HG03139 (cell line): Measurements from ENCODE around the gene CEBPG.

ENCODE experiments used
- ATAC-seq: cut with Tn5 transposase; IDR thresholded peaks from one replicate; pipeline ENCODE4 v1.9.1; 2021; ENCODE audit not compliant: unreplicated experiment

CEBPG gene

DNA sequence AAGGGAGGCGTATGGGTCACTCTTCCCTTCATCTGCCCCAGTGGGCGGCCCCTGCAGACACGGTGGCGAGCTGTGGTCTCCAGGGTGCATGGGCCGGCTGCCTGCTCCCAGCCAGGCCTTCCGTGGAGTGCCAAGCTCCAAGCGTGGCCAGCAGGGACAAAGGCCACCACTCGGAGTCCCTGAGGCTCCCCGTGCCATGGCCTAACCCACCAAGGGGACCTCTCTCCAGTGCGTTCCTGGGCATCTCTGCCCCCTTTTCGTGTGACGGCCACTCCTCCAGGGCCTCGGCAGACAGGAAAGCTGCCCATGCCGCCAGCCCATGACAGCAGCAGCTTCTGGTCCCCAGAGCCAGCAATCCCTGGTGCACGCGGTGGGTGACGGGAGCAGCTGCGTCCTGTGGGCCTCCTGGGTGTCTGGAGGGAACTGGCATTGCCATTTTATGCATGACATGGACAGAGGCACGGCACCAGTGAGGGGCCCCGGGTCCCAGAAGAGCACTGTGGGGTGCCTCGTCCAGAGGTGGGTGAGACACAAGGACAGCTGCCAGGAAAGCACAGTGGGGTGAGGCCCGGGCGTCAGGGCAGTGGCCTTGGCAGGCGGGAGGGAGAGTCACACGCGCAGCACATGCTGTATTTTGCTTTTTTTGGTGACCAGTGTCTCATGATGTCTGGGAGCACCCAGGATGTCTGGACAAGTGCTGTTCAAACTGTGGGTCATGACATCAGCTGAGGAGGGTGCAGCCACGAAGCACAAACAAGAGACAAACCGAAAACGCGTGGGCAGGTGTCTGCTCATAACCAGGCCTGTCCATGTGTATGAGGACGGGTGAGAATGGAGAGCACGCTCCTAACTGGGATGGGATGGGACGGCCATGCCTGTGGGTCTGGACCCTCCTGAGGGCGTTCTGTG, 32.3 kb downstream of the CEBPG start:
- no peak for ATAC-seq

DNA sequence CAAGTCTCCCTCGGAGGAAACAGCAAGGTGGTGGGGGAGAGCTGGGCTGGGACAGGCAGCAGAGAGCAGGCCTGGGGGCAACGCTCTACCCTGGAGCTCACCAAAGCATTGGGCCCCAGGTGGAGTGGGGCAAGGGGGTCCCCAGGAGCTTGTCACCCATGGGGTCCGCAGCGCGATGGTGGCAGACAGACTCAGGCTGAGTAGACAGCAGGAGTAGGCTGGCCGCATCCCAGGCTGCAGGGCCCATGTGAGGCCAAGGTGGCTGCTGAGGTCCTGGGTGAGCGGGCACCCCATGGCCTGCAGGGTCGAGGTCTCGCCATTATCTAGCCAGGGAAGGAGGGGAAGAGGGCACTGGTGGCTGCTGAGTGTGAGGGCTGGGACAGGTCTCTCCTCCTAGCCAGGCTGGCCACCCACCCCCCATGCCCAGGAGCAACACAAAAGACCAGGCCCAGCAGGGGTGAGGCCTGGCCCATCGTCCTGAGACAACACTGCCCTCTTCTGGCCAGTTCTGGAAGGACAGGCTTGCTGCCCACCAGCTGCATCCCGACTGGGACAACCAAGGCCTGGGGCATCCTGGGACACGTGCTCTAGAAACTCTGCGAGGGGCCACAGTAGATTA, 33.1 kb downstream of the CEBPG start:
- ATAC-seq: no peak

DNA sequence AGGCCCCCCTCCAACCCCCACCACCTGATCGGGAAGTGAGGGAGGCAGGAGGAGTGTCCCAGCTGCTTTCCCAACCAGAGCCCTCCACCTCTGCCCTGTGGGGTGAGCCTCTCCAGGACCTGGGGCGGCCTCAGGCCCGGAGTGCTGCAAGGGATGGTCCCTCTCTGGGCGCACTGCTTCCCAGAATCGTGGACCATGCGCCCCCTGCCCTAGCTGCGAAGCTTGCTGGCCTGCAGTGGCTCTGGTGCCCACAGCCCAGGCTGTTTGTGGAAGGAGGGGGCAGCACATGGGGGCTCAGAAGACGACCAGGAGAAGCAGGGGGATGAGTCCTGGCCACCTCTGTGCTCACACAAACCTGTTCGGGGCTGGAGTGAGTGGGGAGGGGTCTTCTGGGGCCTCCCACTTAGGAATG, 33.6 kb downstream of the CEBPG start:
- no peak for ATAC-seq

DNA sequence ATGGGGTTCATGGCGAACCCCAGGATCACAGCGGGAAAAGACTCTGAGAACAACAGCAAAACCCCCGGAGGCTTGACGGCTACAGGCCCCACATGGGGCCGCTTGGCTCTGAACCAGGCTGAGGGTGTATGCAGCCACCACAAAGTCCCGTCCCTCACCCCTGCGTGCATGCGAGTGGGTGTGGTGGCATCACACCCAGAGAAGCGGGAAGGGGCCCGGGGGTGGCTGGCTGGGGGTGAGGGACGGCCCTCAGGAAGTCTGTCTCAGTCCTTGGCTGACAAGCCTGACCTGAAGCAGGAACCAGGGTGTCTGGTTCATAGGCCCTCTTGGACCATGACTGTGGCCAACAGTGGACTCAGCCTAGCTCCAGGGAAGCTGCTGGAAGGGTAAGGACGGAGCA, 34.2 kb downstream of the CEBPG start:
- ATAC-seq: no peak

DNA sequence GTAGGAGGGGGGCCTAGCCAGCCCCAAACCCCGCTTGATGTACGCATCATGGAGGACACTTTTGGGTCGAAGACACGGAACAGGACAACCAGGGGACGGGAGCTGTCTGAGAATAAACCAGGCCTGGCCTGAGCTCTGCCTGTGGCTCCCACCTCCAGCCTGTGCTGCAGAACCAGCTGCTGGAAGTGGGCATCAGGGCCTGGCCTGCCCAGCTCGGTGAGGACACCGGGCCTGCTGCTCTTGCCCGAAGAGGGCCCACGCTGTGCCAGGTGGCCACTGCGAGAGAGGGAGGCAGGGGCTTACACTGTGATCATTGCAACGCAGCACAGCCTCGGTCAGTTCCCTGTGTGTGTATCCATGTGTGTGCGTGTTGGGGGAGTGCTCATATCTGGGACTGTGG, 34.6 kb downstream of the CEBPG start:
- no peak for ATAC-seq

DNA sequence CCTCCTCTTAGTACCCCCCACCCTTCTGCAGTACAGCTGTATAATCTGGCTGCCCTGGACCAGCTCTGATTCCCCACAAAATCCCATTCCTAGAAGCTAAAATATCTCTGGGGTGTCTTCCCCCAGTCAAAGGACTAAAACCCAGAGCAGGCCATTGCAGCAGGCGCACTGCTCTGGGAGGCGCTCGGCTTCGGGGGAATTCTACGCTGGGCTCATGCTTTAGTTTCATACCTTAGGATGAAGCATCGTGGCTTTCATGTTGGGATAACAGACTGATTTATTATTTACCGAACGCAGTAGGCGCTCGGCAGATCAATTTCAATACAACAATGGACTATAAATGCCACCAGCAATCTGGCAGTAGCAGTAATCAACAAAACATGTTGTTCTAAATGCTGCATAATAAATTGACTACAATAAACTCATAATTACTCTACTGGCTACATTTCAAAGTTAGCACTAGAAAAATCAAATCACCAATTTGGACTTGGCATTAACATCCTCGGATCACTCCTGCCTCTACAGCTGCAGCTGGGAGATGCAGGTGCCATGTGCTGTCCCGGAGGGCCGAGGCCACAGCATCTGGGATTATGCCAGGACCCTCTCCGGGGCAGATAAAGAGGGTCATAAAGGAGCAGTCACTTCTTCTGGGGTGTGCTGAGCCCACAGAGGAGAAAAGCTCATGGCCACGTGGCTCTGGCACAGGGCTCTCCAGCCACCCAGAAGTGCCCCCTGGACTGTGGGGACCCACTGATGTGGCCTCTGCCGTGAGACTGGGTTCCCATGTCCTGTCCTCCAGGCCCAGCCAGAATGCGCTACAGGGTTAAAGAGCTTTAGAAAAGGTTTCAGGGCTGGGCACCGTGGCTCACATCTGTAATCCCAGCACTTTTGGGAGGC, 35.3 kb downstream of the CEBPG start:
- ATAC-seq: no peak

DNA sequence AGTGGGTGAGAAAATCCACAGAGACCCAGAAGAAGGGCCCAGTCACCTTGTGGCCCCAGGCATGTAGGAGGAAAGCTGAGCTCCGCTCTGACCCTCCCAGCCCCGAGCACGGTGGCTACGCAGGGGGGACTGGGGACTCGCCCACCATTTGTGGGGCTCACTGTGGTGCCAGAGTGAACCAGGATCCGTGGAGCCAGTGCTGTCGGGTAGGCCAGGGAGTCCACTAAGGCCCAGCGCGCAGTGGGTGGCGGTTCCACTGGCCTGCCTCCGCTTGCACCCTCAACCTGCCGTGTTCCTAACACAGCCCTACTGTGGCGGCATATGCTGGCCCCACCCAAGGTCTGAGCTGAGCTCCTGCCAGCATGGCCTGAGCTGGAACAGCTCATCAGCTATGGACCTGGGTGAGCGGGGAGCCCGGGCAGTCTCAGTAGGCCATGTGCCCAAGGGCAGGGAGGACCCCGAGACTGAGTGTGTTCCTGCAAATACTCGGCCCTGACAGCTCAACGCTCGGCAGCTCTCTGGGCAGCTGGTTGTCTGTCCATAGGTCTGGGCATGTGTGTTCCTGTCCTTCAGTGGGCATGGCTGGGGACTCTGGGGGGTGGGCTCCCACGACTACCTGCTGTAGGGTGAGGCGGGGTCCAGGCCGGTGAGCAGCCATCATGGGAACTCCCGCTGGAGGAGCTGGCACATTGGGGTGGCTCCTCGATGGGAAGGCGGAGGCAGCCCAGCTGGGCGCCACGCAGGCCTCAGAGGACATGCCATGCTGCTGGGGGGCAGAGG, 36.6 kb downstream of the CEBPG start:
- ATAC-seq: no peak

DNA sequence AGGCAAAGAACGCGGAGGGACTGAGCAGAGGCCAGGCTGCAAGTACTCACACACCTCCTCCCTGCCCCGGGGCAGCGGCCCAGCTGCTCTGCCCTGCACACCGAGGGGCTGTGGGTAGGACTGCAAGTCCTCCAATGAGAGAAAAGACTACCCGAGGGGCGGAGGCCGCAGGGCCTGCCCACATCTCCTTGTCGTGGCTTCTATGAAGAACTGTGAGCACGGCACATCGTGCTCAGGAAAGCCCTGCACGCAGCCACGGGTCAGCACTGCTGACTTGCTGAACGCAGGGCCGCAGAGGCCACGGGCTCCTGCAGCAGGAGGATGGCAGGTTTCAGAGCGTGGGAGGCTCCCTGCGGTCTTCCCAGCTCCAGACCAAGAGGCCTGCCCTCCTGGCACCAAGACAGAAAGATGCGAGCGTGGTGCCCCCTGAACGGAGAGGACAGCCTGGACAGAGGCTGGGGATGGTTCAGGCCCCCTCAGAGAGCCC, 37.4 kb downstream of the CEBPG start:
- ATAC-seq: no peak

DNA sequence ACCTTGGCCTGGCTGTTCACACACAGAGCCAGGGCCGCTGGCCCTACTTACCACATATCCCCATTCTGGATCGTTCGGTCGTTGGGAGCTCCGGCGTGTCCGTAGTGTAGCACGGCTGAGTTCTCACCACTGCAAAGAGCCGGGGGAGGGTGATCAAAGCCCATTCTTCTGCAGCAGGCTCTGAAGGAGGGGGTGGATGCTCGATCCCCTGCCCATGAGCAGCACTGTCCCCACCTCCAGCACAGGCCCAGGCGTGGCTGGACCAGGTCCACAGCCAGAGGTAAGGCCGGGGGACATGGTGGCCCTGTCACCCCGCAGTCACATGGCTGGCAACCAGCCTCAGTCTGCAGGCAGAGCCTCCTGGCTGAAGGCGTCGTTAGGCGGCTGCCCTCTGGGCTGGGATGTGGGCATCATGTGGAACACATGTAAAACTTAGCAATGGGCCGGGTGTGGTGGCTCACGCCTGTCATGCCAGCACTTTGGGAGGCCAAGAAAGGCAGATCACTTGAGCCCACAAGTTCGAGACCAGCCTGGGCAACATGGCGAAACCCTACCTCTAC, 38.2 kb downstream of the CEBPG start:
- no peak for ATAC-seq

DNA sequence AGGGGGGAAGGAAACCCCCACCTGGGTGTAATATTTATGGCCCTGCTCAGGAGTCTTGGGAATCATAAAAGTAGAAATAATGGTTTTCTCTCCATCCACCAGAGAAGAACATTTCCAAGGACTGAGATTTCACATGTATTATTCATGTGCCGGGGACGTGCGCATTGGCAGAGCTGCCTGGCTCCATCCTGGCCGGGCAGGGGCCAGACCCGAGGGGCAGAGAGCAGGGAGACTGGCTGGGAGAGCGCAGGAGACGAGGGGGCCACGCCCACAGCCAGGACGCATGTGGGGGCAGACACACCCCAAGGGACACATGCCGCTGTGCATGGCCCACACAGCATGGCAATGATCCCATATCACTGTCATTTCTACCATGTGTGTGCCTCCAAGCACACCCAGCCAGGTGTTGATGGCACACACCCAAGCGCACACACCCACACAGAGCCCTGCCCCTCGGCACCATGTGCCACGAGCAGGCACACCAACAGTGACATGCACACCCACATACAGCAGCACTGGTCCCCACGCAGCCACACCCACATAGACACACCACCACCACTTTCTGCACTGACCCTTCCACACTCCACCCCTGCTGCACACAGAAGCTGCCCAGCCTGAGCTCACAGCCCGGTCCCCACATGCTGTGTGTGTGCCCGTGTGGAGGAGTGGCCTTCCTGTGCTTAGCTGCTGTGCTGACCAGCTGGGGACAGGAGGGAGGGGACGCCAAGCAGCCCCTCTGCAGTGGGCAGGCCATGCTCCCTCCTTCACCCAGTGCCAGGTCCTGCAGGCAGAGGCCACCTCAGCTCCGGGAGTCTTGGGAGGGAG, 39.3 kb downstream of the CEBPG start:
- ATAC-seq: no peak

DNA sequence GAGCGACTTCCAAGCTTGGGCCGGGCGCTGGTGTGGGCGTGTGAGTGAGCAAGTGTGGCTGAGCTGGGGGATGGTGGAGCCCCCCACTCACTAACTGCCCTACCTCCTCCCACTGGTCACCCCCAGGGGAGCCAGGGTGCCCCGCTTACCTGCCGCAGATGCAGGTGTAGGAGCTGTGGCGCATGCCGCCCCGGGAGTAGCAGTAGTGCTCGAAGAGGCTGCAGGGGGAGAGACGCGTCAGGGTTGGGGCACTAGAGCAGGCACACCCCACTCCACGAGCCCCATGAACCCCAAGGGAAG, 39.9 kb downstream of the CEBPG start:
- no peak for ATAC-seq

DNA sequence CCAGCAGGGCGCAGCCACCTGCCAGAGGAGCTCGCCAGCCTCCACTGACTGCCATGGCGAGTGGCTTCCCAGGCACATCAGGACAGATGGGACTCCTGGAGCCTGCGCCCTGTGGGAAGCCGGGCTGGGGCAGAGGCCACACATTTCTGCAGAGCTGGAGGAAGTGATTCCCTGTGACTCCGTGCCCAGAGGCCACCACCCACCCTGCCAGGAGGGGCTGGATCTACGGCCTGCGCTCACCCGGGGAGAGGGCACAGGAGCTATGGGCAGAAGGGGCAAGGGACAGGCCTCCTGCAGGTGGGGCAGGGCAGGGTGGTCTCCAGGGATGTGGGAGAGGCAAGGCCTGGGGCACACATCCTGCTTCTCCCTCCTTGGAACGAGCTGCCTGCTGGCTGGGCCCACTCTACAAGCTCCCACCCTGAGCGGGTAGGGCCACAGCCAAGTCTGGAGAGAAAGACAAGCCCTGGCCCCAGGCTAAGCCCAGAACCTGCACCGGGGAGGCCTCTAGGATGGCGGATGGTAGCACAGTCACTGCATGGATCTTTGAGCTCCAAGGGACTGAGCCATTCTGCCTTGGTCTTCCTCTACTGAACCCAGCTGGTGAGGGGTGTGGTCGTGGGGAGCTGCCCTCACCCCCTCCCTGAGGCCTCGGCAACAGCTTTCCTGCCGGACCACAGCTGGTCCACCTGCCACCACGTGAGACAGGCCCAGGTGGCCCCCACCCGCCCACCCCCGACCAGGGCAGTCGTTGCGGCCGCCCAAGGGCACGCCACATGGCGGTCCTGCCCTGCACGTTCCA, 40.6 kb downstream of the CEBPG start:
- ATAC-seq: no peak

DNA sequence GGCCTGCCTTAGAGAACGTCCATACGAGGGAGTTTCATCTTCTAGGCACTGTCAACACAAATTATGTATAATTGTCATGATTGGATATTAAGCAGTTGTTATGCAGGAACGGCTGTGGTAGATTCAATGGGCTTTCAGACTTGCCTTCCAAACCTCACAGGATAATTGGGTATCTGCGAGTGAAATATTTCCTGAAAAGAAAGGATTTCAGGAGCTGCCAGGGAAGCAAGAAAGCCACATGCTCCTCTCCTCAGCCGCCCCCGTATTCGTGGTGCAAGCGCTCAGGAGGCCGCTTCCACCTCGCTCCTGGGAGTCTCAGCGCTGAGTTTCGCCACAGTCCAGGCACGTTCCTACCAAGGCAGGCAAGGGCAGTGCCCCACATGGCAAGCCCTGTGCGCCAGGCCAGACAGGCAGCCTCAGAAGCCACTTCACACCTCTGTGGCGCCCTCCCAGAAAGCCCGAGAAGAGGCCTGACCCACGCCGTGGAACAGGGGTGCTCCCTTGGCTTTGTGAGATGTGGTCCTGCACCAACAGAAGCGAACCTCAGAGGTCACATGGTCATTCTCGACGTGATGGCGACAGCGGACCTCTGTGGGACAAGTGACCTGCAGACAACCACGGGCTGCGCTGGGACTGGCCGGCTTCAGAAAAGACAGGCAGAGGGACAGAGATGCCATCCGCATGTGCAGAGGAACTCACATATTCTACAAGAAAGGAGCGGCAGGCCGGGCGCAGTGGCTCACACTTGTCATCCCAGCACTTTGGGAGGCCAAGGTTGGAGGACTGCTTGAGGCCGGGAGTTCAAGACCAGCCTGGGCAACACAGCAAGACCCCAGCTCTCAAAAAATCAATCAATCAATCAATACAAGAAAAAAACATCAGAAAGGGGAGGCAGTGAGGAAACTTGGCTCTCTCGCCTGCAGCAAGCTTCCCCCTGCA, 41.4 kb downstream of the CEBPG start:
- ATAC-seq: no peak

DNA sequence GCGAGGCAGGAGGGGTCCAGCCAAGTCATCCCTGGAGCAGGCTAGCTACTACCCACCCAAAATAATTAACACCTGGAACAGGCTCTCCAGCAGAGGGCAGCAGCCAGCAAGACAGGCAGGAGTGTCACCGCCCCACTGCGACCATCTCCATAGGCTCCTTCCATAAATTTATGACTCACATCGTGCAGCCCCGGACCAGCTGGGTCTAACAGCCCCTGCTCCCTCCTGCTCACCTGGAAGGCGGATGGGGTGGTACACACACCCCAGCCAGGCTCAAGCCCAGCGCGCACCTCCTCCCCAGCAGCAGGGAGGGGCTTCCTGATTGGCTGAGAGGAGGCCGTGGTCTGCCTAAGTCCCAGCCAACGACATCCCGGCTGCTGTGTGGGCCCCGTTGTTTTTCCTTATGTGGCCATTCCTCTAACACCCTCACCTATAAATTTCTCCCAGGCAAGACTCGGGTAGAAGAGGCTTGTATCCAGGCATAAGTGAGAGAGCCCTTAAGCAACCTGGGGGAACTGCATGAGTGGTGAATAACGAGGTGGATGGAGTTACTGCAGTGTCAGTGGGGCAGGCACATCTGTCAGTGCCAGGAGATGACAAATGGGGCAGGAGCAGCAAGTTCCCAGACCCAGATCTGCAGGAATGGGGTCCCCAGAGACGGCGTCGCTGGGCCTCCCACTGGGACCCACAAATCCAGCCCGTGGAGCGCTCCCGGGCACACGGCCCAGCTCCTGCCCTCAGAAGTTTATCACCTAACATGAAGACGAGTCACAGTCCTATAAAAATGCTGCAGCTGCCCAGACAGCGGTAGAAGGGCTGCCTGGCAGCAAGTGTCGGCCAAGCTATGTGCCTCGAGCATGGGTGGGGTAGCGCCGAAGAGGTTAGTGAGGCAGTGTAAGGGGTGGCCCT, 43.1 kb downstream of the CEBPG start:
- ATAC-seq: peak; percentile 56

DNA sequence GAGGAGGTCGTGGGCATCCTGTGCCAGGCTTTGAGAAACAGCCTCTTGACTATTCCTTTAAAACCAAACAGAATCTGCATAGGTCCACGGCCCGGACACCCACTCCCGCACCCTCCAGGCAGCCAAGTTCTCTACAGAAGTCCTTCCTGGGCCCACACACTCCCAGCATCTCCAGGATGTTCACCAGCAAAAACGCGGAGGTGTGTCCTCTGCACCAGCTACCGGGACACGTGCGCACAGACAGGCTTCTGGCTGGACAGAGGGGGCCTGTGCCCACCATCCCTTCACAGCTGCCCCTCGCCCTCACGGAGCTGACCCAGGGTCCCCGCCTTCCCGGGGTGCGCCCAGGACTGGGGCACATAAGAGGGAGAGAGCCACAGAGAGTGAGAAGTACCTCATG, 44.2 kb downstream of the CEBPG start:
- no peak for ATAC-seq

DNA sequence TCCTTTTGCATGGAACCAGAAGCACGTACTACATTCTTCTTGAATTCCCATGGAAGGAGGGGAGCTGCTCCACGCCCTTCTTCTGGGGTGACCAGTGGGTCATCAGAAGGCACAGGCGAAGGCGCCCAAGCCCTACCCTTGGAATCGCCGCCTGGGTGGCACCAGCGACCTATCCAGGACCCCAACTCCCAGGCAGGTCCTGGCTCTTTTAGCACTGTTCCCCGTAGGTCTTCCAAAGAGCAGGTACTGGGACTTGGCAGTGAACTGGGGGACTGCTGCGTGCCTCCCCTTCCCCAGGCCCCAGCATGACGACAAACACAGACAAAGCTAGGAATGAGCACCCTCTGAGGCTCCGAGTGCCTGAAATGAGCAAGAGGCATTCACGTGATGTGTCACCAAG, 45.0 kb downstream of the CEBPG start:
- ATAC-seq: no peak
